GM18508 (cell line): ENCODE data around the gene RPL41.
"Not testable (repeated sequence)": the region's sequence is repeated elsewhere in the genome, so short reads cannot be mapped to it uniquely, and the experiment has no call there.

ENCODE experiments used
- ATAC-seq: cut with Tn5 transposase; IDR thresholded peaks from one replicate; pipeline ENCODE4 v1.9.1; 2021; ENCODE audit warnings: moderate number of reproducible peaks; ENCODE audit not compliant: insufficient read depth, unreplicated experiment

The RPL41 gene

GRCh38 chr12:56152756-56153677 lies 36.6 kb downstream of the RPL41 start:
- ATAC-seq = no peak

GRCh38 chr12:56153678-56154065 lies 37.2 kb downstream of the RPL41 start:
- ATAC-seq = no peak

GRCh38 chr12:56154246-56154771 lies 37.9 kb downstream of the RPL41 start:
- no peak for ATAC-seq

- no peak for ATAC-seq
Measured at GRCh38 chr12:56154818-56155217, 38.4 kb downstream of the RPL41 start.

- no peak for ATAC-seq
Measured at GRCh38 chr12:56155256-56155845, 38.9 kb downstream of the RPL41 start.

GRCh38 chr12:56156464-56157200 lies 40.2 kb downstream of the RPL41 start:
- not testable (repeated sequence) for ATAC-seq

GRCh38 chr12:56157201-56158028 lies 41.0 kb downstream of the RPL41 start:
- ATAC-seq = no peak

- peak; percentile 70 for ATAC-seq
Measured at GRCh38 chr12:56158029-56158925, 41.8 kb downstream of the RPL41 start, which contains the start of gene MYL6. Gene MYL6, plus strand, starts transcription at chr12:56158359. Its CDS starts 43 bp downstream, at chr12:56158402.

- ATAC-seq = no peak
Measured at GRCh38 chr12:56158926-56159461, 42.6 kb downstream of the RPL41 start.

GRCh38 chr12:56159482-56160192 lies 43.2 kb downstream of the RPL41 start:
- no peak for ATAC-seq

- ATAC-seq = no peak
Measured at GRCh38 chr12:56160193-56160763, 43.8 kb downstream of the RPL41 start.

- ATAC-seq = no peak
Measured at GRCh38 chr12:56160894-56161689, 44.7 kb downstream of the RPL41 start.

GRCh38 chr12:56161690-56162351 lies 45.4 kb downstream of the RPL41 start:
- no peak for ATAC-seq

GRCh38 chr12:56162468-56163290 lies 46.2 kb downstream of the RPL41 start:
- ATAC-seq = no peak

GRCh38 chr12:56163533-56164344 lies 47.3 kb downstream of the RPL41 start:
- ATAC-seq = no peak
